ENCODE results near the gene UFSP2.

GRCh38 chr4:185441479-185441878 lies 15.7 kb upstream of the UFSP2 start:
- no peak for TF ChIP-seq CTCF (IDR thresholded peaks at IDR 0.05)
- TF ChIP-seq ZFX (IDR thresholded peaks at IDR 0.05; ENCODE audit: borderline replicate concordance): no peak

All from 22Rv1 (cell line).